ENCODE results near the gene OSBPL8.
"Not testable (repeated sequence)": the region's sequence is repeated elsewhere in the genome, so short reads cannot be mapped to it uniquely, and the experiment has no call there.

OSBPL8 gene

DNA sequence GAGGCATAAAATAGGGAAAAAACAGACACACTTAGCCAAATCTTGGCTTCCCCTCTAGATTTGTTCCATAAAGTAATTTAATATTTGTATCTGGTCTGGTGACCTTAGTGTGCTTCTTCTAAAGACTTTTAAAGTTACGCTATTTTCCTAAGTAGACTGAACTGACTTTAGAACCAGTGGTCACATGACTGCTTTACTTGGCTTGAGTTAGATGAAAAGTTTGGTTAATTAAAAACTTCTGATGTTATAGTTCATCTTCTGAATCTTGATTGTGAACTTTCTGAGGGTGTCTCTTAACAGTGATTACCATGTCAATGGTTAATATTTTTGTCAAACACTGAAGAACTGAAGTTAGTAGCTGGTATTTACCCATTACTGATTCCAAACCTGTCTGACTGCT, 214.0 kb downstream of the OSBPL8 start:
- no peak for DNase-seq

DNA sequence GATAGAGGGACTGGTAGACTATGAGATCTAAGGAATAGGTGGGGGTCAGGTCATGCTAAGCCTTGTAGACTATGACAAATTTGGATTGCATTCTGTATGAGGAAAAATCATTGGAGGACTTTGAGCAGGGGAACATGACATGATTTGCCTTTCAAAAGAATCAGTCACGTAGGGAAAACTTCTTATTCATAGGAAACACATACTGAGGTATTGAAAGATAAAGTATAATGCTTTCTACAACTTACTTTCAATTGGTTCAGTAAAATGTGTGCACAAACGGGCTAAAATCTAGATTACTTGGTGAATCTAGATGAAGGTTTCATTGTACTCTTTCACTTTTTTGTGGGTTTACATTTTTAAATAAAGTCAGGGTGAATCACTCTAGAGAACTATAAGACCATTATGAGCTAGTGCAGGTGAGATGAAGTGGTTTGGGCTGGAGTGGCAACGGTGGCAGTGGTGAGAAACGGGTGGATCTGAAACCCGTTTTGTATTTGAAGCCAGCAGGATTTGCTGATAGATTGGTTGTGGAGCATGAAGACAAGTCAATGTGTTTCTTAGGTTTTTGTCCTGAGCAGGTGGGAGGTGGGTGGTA, 218.0 kb downstream of the OSBPL8 start:
- no peak for DNase-seq

DNA sequence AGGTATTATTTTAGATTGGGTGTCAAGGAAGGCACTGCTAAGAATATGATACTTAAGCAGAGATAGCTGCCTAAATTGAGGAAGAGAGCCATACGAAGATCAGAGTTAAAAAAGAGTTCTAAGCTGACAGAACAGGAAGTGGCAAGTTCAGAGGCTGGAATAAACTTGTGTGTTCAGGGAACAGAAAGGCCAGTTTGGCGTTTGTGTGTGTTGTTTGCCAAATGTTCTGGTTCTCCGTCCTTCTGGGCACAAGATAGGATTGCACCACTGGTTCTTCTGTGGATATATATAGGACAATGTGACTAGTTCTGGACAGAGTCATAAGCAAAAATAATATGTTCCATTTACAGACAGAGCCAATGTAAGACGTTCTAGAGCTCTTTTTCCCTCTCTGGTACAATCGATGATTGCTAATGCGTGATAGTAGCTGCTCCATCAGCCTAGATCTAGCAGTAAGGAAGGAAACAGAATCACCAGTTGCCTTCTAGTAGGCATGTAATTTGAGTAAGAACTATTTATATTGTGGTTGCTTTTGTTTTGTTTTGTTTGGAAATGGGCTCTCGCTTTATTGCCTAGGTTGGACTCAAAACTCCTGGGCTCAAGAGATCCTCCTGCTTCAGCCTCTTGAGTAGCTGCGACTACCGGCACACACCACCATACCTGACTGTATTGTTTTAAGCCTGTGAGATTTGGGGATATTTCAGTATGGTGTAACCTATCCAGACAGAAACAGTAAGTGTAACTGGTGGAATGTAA, 218.7 kb downstream of the OSBPL8 start:
- DNase-seq, result no peak

- no peak for DNase-seq
Observed at GRCh38 chr12:76337583-76337982, 222.0 kb downstream of the OSBPL8 start.

- DNase-seq, result no peak
Observed at GRCh38 chr12:76332606-76333005, 227.0 kb downstream of the OSBPL8 start.

GRCh38 chr12:76329606-76330005, 230.0 kb downstream of the OSBPL8 start:
- DNase-seq, result no peak

GRCh38 chr12:76329159-76329558, 230.4 kb downstream of the OSBPL8 start:
- DNase-seq, result no peak

DNA sequence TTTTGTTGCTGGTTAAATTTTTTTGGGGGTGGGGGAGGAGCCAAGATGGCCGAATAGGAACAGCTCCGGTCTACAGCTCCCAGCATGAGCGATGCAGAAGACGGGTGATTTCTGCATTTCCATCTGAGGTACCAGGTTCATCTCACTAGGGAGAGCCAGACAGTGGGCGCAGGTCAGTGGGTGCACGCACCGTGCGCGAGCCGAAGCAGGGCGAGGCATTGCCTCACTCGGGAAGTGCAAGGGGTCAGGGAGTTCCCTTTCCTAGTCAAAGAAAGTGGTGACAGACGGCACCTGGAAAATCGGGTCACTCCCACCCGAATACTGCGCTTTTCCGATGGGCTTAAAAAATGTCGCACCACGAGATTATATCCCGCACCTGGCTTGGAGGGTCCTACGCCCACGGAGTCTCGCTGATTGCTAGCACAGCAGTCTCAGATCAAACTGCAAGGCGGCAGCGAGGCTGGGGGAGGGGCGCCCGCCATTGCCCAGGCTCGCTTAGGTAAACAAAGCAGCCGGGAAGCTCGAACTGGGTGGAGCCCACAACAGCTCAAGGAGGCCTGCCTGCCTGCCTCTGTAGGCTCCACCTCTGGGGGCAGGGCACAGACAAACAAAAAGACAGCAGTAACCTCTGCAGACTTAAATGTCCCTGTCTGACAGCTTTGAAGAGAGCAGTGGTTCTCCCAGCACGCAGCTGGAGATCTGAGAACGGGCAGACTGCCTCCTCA, 239.8 kb downstream of the OSBPL8 start:
- not testable (repeated sequence) for DNase-seq

- no peak for DNase-seq
Observed at GRCh38 chr12:76318773-76319594, 240.6 kb downstream of the OSBPL8 start.

DNA sequence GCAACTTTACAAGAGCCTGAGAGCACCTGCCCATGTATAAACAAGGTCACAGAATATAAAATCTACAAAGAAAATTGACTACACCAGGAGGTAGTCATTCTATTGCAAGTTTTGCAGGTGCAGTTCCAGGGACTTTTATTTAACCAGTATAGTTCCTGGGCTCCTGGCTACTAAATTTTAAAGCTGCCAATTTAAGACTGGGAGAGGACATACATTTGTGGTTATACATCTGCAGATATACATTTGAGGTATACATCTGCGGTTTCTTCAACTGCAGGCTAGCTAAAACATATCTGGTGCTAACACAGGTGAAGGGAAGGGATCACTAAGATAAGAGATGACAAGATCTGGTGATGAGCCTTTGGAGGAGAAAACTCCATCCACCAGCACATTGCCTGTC, 241.6 kb downstream of the OSBPL8 start:
- DNase-seq, result no peak

- DNase-seq, result no peak
Observed at GRCh38 chr12:76316468-76316867, 243.1 kb downstream of the OSBPL8 start.

- no peak for DNase-seq
Observed at GRCh38 chr12:76313299-76313698, 246.3 kb downstream of the OSBPL8 start.

DNA sequence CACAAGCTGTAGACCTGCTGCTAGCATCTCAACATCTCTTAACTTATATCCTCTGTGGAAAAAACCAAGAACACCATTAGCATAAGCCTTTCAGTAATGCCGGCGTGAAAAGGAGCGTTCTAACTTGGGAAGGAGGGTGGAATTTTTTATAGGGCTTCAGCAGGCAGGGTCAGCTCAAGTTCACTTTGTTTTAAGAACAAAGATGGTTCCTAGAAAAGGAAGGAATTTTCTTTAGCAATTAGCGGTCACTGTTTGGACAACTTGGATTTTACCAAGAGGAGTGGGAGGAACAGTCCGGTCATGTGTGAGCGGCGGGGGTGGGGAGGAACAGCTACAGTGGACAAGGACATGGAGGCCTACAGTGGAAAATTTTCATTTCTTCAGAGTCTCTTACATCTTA, 247.3 kb downstream of the OSBPL8 start:
- DNase-seq, result no peak

DNA sequence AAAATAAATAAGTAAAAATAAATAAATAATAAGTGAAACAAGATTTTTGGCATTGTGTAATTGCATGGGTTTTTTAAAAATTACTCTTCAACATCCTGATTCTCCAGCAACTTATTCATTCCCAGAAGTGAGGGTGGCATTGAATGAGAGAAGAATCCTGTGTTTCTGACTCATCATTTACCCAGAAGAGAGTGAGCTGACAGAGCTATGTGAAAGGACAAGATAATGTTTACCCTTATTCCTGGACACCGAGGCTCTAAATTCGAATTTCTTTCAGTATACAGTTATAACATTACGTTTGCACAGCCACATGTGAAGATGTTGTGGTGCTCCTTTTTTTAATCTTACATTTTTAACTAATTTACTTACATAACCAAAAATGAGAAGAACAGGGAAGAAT, 247.8 kb downstream of the OSBPL8 start:
- no peak for DNase-seq

DNA sequence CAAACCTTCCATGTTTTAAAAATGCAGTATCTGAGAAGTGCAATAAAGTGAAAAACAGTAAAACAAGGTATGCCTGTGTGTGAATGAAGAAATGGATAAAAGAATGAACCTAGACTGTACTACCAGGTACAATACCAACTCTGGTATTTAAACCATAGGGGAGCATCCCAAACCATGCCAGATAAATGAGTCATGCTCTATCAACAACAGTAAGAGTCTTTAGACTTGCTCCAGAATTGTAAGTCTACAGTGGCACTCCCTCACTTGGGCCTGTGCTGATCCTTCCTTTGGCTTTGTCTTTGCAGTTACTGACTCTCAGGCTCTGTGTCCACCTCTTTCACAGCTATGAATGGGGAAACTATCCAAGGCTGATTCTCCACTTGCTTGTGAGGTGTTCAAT, 249.5 kb downstream of the OSBPL8 start:
- DNase-seq, result no peak

DNA sequence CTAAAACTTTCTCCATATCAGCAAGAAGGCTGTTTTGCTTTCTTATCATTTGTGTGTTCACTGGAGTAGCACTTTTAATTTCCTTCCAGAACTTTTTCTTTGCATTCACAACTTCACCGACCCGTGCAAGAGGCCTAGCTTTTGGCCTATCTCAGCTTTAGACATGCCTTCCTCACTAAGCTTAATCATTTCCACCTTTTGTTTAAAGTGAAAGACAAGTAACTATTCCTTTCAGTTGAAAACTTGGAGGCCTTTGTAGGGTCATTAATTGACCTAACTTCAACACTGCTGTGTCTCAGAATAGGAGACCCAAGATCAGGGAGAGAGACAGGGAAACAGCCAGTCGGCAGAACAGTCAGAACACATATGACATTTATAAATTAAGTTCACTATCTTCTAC, 250.7 kb downstream of the OSBPL8 start:
- no peak for DNase-seq

GRCh38 chr12:76307083-76307482, 252.5 kb downstream of the OSBPL8 start:
- no peak for DNase-seq

DNA sequence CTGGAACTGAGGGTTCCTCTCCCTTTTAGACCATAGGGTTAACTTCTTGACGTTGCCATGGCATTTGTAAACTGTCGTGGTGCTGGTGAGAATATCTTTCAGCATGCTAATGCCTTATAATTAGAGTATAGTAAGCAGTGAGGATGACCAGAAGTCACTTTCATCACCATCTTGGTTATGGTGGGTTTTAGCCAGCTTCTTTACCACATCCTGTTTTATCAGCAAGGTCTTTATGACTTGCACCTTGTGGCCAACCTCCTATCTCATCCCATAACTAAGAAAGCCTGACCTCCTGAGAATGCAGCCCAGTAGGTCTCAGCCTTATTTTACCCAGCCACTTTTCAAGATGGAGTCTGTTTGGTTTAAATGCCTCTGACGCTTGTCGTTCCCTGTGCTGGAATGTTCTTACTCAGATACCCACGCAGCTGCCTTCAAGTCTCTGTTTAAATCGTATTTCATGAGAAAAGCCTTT, 255.5 kb downstream of the OSBPL8 start:
- no peak for DNase-seq

DNA sequence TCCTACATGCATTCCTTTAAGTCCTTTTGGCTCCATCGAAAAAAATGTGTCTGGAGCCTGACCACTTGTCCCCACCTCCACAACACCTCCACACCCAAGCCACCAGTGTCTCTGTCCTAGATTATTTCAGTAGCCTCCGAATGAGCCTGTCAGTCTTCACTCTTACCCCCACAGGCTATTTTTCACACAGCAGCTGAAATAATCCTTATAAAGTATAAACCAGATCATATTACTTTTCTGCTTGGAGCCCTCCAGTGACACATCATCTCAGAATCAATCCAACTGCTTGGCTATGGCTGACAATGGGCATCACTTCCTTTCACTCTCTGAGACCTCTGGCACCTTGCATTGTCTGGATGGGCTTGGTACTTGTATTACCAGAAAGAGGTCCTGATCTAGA, 256.2 kb downstream of the OSBPL8 start:
- peak in 1 of 2 experiments; percentile 5 for DNase-seq

Measured in NCI-H524 (cell line).